Loucy (cell line): ENCODE data around the gene GNAL.

Experiments used
- H2AFZ ChIP-seq: fragments of 200-600 bp; sonication (generic); 2 replicates; pipeline ENCODE4 v1.6.0; 2016; ENCODE audit warnings: antibody characterized with exemption, mild to moderate bottlenecking, low read length, moderate library complexity
- H3F3A ChIP-seq: fragments of 200-600 bp; 2 replicates; pipeline ENCODE4 v1.6.0; 2016; ENCODE audit warnings: antibody characterized with exemption, low read depth, mild to moderate bottlenecking
- H3K27me3 ChIP-seq: fragments of 200-600 bp; sonication (generic); 2 replicates; pipeline ENCODE4 v1.6.1; 2014; ENCODE audit warnings: low read length, mild to moderate bottlenecking; ENCODE audit not compliant: insufficient read depth, poor library complexity, severe bottlenecking
- H3K36me3 ChIP-seq: fragments of 200-600 bp; sonication (generic); 2 replicates; pipeline ENCODE4 v1.6.1; 2016; ENCODE audit warnings: low read length; ENCODE audit not compliant: insufficient read depth
- H3K4me1 ChIP-seq: fragments of 200-600 bp; sonication (generic); 2 replicates; pipeline ENCODE4 v1.5.1; 2014; ENCODE audit warnings: low read length, mild to moderate bottlenecking; ENCODE audit not compliant: insufficient read depth, poor library complexity, severe bottlenecking
- H3K4me2 ChIP-seq: fragments of 200-600 bp; sonication (generic); 2 replicates; pipeline ENCODE4 v1.6.0; 2014; ENCODE audit warnings: antibody characterized with exemption, low read length, low read depth, mild to moderate bottlenecking; ENCODE audit not compliant: poor library complexity, severe bottlenecking
- H3K4me3 ChIP-seq: fragments of 200-600 bp; sonication (generic); 2 replicates; pipeline ENCODE4 v1.5.1; 2014; ENCODE audit warnings: low read length, mild to moderate bottlenecking, mixed read lengths; ENCODE audit not compliant: poor library complexity, severe bottlenecking
- H3K79me2 ChIP-seq: fragments of 200-600 bp; sonication (generic); 2 replicates; pipeline ENCODE4 v1.6.1; 2014; ENCODE audit warnings: low read length; ENCODE audit not compliant: insufficient read depth
- H3K9ac ChIP-seq: fragments of 200-600 bp; sonication (generic); 2 replicates; pipeline ENCODE4 v1.6.0; 2014; ENCODE audit warnings: mild to moderate bottlenecking, low read depth, low read length, moderate library complexity; ENCODE audit not compliant: poor library complexity, severe bottlenecking
- H3K9me2 ChIP-seq: fragments of 200-600 bp; sonication (generic); replicated peaks from 2 replicates; pipeline ENCODE4 v1.6.1; 2016; ENCODE audit warnings: low read depth, low read length, mixed read lengths
- H3K9me3 ChIP-seq: fragments of 200-600 bp; sonication (generic); 2 replicates; pipeline ENCODE4 v1.6.1; 2014; ENCODE audit warnings: mild to moderate bottlenecking, antibody characterized with exemption, low read length, low read depth; ENCODE audit not compliant: insufficient read depth
- H4K20me1 ChIP-seq: fragments of 200-600 bp; sonication (generic); 2 replicates; pipeline ENCODE4 v1.6.0; 2014; ENCODE audit warnings: antibody characterized with exemption, low read length, mild to moderate bottlenecking; ENCODE audit not compliant: insufficient read depth, poor library complexity, severe bottlenecking
- CTCF ChIP-seq: fragments of 200-600 bp; sonication (generic); conservative IDR thresholded peaks from 2 replicates; pipeline ENCODE4 v1.5.1; 2014; ENCODE audit warnings: mild to moderate bottlenecking, antibody characterized with exemption, low read length
- EZH2phosphoT487 ChIP-seq: fragments of 200-600 bp; IDR thresholded peaks from 2 replicates; pipeline ENCODE4 v1.6.1; 2018; ENCODE audit warnings: antibody characterized with exemption, mild to moderate bottlenecking, moderate library complexity, borderline replicate concordance

The GNAL gene

GRCh38 chr18:11811009-11811408 is 121.9 kb downstream of the GNAL start:
- Histone ChIP-seq H3K9ac (no peak overlapping the region), H3K27me3 (no peaks in the 10 kb centered on the region), H2AFZ (no peak overlapping the region), H3K4me2 (no peak overlapping the region), H3K36me3 (no peaks in the 10 kb centered on the region), H3F3A (no peaks in the 10 kb centered on the region), H3K4me1 (no peaks in the 10 kb centered on the region), H3K79me2 (no peaks in the 10 kb centered on the region), H3K4me3 (no peak overlapping the region), H4K20me1 (no peaks in the 10 kb centered on the region), H3K9me2 (no peaks in the 10 kb centered on the region), H3K9me3 (no peaks in the 10 kb centered on the region)
- no peak for TF ChIP-seq CTCF
- TF ChIP-seq EZH2phosphoT487, result no peak

- H4K20me1 ChIP-seq, result no peaks in the 10 kb centered on the region
- no peak overlapping the region for H3K4me3 ChIP-seq
- no peaks in the 10 kb centered on the region for H3K4me1 ChIP-seq
- H3F3A ChIP-seq, result no peaks in the 10 kb centered on the region
- H2AFZ ChIP-seq, result no peak overlapping the region
- H3K79me2 ChIP-seq, result no peaks in the 10 kb centered on the region
- H3K36me3 ChIP-seq, result no peaks in the 10 kb centered on the region
- no peaks in the 10 kb centered on the region for H3K9me3 ChIP-seq
- TF ChIP-seq CTCF (no peak), EZH2phosphoT487 (no peak)
- no peaks in the 10 kb centered on the region for H3K9me2 ChIP-seq
- H3K27me3 ChIP-seq, result no peaks in the 10 kb centered on the region
- H3K9ac ChIP-seq, result no peak overlapping the region
- no peak overlapping the region for H3K4me2 ChIP-seq
Observed at GRCh38 chr18:11817229-11817628, 128.2 kb downstream of the GNAL start.

GRCh38 chr18:11818486-11819203 is 129.6 kb downstream of the GNAL start:
- H3K4me2 ChIP-seq, result no peak overlapping the region

More at GRCh38 chr18:11818486-11819203, 129.6 kb downstream of the GNAL start:
- Histone ChIP-seq H3K9ac (no peak overlapping the region), H3K9me2 (no peaks in the 10 kb centered on the region), H3F3A (no peaks in the 10 kb centered on the region), H3K36me3 (no peaks in the 10 kb centered on the region), H3K4me1 (no peaks in the 10 kb centered on the region), H2AFZ (no peak overlapping the region), H3K79me2 (no peaks in the 10 kb centered on the region), H3K27me3 (no peaks in the 10 kb centered on the region), H3K9me3 (no peaks in the 10 kb centered on the region), H3K4me3 (no peak overlapping the region), H4K20me1 (no peaks in the 10 kb centered on the region)
- TF ChIP-seq EZH2phosphoT487 (no peak), CTCF (no peak)
